Gastroesophageal sphincter (tissue), 4 donors: ENCODE results near the gene CPT2. TPM values are rescaled to one million over a fixed set of nuclear protein-coding genes. Genes with fewer than 3 reads are reported as not detected.

Experiments used
- ATAC-seq: fragments of 150-250 bp; one replicate; pipeline ENCODE4 v1.9.1; 2016; ENCODE audit warnings: mild to moderate bottlenecking, moderate library complexity
- H3K27ac ChIP-seq, 4 donors: fragments of 200-600 bp; sonication (generic) in 3 of 4; 1 replicate in 3 of 4; 2 replicates in 1 of 4; pipeline ENCODE4 v1.5.1; 2016 to 2019
- H3K27me3 ChIP-seq: fragments of 200-600 bp; sonication (generic); one replicate; pipeline ENCODE4 v1.5.1; 2019
- H3K36me3 ChIP-seq, 2 donors: fragments of 200-600 bp; sonication (generic); one replicate each; pipeline ENCODE4 v1.5.1; 2019; ENCODE audit warnings: control low read depth in 1 of 2
- H3K4me1 ChIP-seq, 3 donors: fragments of 200-600 bp; sonication (generic); 1 replicate in 2 of 3; 2 replicates in 1 of 3; pipeline ENCODE4 v1.5.1; 2016 to 2019; ENCODE audit warnings: control low read depth in 2 of 3
- H3K4me3 ChIP-seq, 2 donors: fragments of 200-600 bp; sonication (generic); one replicate each; pipeline ENCODE4 v1.5.1; 2019; ENCODE audit warnings: mild to moderate bottlenecking in 1 of 2, moderate library complexity in 1 of 2
- H3K9me3 ChIP-seq, 3 donors: fragments of 200-600 bp; sonication (generic); one replicate each; pipeline ENCODE4 v1.5.1; 2017 to 2019; ENCODE audit warnings: control low read depth in 2 of 3
- EP300 ChIP-seq: sonication (generic); formaldehyde crosslinking; IDR thresholded peaks from one replicate; pipeline ENCODE4 v1.6.1; 2017; ENCODE audit warnings: antibody characterized with exemption, mild to moderate bottlenecking
- POLR2A ChIP-seq, 2 donors: fragments of 450-650 bp; IDR thresholded peaks; one replicate each; pipeline ENCODE4 v1.6.1; 2017; ENCODE audit warnings: antibody characterized with exemption in 2 of 2, mild to moderate bottlenecking in 2 of 2, moderate library complexity in 1 of 2
- POLR2AphosphoS5 ChIP-seq: sonication (generic); formaldehyde crosslinking; IDR thresholded peaks from one replicate; pipeline ENCODE4 v1.6.1; 2017; ENCODE audit warnings: antibody characterized with exemption
- WGBS, 2 donors: methylation state at CpG; one replicate each; pipeline ENCODE4 v1.1.5; 2018; ENCODE audit warnings: low coverage in 1 of 2; 5-methylcytosine and 5-hydroxymethylcytosine counted together
- total RNA-seq, 4 donors: library from RNA; depleted of rRNA; stranded (reverse); fragments of >200 nt; gene quantifications; one replicate each; pipeline ENCODE4 v1.1.0, GENCODE V29; 2016
- TF ChIP-seq, protein P1 (sequence below), 4 experiments: fragments of 200-600 bp in 2 of 4; fragments of 450-650 bp in 2 of 4; sonication (generic) in 1 of 4; IDR thresholded peaks; one replicate each; pipeline ENCODE4 v1.5.1; 2017 to 2019; ENCODE audit warnings: antibody characterized with exemption in 4 of 4, mild to moderate bottlenecking in 2 of 4, moderate library complexity in 2 of 4

CPT2 gene
- total RNA-seq, 4 donors from 2014 or later = 15.3 to 19.9 (median 17.2) TPM

GRCh38 chr1:53256511-53257453 lies 60.2 kb downstream of the CPT2 start:
- ATAC-seq = no peak
- H3K9me3 ChIP-seq = no peaks in the 10 kb centered on the region
- no peaks in the 10 kb centered on the region for H3K4me1 ChIP-seq
- H3K27me3 ChIP-seq = no peaks in the 10 kb centered on the region
- H3K27ac ChIP-seq = no peak overlapping the region
- WGBS, 2 donors = 90 to 100% methylated on average over 1 to 11 of the region's 11 CpGs
- TF ChIP-seq POLR2AphosphoS5 = no peak
- no peak for TF ChIP-seq POLR2A (IDR thresholded peaks at IDR 0.05)
- no peak for TF ChIP-seq EP300
- TF ChIP-seq, protein P1, sequence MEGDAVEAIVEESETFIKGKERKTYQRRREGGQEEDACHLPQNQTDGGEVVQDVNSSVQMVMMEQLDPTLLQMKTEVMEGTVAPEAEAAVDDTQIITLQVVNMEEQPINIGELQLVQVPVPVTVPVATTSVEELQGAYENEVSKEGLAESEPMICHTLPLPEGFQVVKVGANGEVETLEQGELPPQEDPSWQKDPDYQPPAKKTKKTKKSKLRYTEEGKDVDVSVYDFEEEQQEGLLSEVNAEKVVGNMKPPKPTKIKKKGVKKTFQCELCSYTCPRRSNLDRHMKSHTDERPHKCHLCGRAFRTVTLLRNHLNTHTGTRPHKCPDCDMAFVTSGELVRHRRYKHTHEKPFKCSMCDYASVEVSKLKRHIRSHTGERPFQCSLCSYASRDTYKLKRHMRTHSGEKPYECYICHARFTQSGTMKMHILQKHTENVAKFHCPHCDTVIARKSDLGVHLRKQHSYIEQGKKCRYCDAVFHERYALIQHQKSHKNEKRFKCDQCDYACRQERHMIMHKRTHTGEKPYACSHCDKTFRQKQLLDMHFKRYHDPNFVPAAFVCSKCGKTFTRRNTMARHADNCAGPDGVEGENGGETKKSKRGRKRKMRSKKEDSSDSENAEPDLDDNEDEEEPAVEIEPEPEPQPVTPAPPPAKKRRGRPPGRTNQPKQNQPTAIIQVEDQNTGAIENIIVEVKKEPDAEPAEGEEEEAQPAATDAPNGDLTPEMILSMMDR (IDR thresholded peaks at IDR 0.05) = no peak
- no peak overlapping the region for H3K4me3 ChIP-seq
- peaks cover 0 to 7% of the 10 kb centered on the region in 2 donors for H3K36me3 ChIP-seq

GRCh38 chr1:53257454-53258081 lies 60.9 kb downstream of the CPT2 start:
- H3K4me1 ChIP-seq = no peaks in the 10 kb centered on the region
- no peak overlapping the region for H3K4me3 ChIP-seq
- 83 to 94% methylated on average over 3 to 5 of the region's 5 CpGs for WGBS, 2 donors
- TF ChIP-seq EP300 (no peak), POLR2A (IDR thresholded peaks at IDR 0.05) (no peak), POLR2AphosphoS5 (no peak)
- TF ChIP-seq, protein P1 (IDR thresholded peaks at IDR 0.05) = no peak
- H3K27me3 ChIP-seq = no peaks in the 10 kb centered on the region
- H3K36me3 ChIP-seq = peaks cover 0 to 7% of the 10 kb centered on the region in 2 donors
- H3K27ac ChIP-seq = no peak overlapping the region
- no peaks in the 10 kb centered on the region for H3K9me3 ChIP-seq
- no peak for ATAC-seq

DNA sequence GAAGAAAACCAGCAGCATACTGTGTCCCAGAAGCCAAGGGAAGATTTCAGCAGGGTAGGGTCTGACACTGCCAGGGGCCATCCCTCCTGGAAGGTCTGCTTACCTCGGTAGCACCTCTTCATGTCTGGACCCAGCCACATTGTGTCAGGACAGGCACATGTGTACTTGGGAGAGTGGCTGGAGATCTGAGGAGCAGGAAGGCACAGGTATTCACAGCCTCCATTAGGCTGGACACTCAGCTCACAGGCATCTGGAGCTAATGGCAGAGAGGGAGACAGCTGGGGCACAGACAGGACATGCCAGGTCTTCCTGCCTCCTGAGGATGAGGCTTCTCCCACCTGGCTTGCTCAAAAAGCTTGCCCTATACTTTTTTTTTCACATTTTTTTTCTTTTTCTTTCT lies 61.6 kb downstream of the CPT2 start:
- Histone ChIP-seq H3K27ac (no peak overlapping the region), H3K36me3 (peaks cover 0 to 7% of the 10 kb centered on the region in 2 donors), H3K9me3 (no peaks in the 10 kb centered on the region), H3K4me3 (no peak overlapping the region), H3K27me3 (no peaks in the 10 kb centered on the region), H3K4me1 (no peaks in the 10 kb centered on the region)
- ATAC-seq = no peak
- TF ChIP-seq, protein P1 (IDR thresholded peaks at IDR 0.05) = no peak
- TF ChIP-seq POLR2AphosphoS5 (no peak), EP300 (no peak), POLR2A (IDR thresholded peaks at IDR 0.05) (no peak)
- WGBS, 2 donors = no CpG with 5 or more reads among the region's 1 CpG

DNA sequence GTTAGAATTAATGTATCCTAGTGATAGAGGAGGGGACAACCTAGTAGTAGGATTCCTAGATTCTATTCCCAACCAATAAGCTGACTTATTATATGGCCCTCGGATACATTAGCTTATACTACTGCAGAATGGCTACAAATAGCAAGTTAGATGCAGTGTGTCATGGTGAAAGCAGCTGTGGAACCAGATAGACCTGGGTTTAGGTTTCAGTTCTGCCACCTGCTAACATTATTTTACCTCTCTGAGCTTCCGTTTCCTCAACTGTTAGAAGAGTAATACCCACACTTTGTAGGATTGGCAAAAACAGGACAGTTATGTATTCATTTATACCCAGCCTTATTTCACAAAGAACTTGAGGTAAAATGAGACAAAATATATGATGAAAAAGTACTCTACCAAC lies 63.3 kb downstream of the CPT2 start:
- Histone ChIP-seq H3K27ac (no peak overlapping the region), H3K4me1 (no peaks in the 10 kb centered on the region), H3K27me3 (no peaks in the 10 kb centered on the region), H3K4me3 (no peak overlapping the region), H3K9me3 (no peaks in the 10 kb centered on the region), H3K36me3 (peaks cover 0 to 7% of the 10 kb centered on the region in 2 donors)
- TF ChIP-seq, protein P1 (IDR thresholded peaks at IDR 0.05) = no peak
- no peak for TF ChIP-seq EP300
- TF ChIP-seq POLR2AphosphoS5 = no peak
- TF ChIP-seq POLR2A (IDR thresholded peaks at IDR 0.05) = no peak
- WGBS, 2 donors = 100% methylated on average over 2 of the region's 2 CpGs
- ATAC-seq = no peak
